ENCODE data around the gene SERPINA1. TPM values are rescaled to one million over a fixed set of nuclear protein-coding genes. Genes with fewer than 3 reads are reported as not detected.

SERPINA1 gene
- polyA plus RNA-seq, 4 donors = 48.2 to 109 (median 93.4) TPM

- DNase-seq (ENCODE audit: low read depth in 4 of 4, low spot score in 3 of 4) = no peak
Measured at GRCh38 chr14:94385553-94386057, 2.8 kb downstream of the SERPINA1 start.

GRCh38 chr14:94384342-94384741, 4.1 kb downstream of the SERPINA1 start:
- DNase-seq (ENCODE audit: low read depth in 4 of 4, low spot score in 3 of 4) = no peak

GRCh38 chr14:94383777-94384176, 4.6 kb downstream of the SERPINA1 start:
- DNase-seq (ENCODE audit: low read depth in 4 of 4, low spot score in 3 of 4) = no peak

- DNase-seq (ENCODE audit: low read depth in 4 of 4, low spot score in 3 of 4) = no peak
Measured at GRCh38 chr14:94382716-94383596, 5.4 kb downstream of the SERPINA1 start.

- no peak for DNase-seq (ENCODE audit: low read depth in 4 of 4, low spot score in 3 of 4)
Measured at GRCh38 chr14:94382099-94382715, 6.2 kb downstream of the SERPINA1 start.

- DNase-seq (ENCODE audit: low read depth in 4 of 4, low spot score in 3 of 4) = no peak
Measured at GRCh38 chr14:94381149-94382030, 7.0 kb downstream of the SERPINA1 start.

- no peak for DNase-seq (ENCODE audit: low read depth in 4 of 4, low spot score in 3 of 4)
Measured at GRCh38 chr14:94380225-94381148, 7.9 kb downstream of the SERPINA1 start.

GRCh38 chr14:94379291-94380224, 8.8 kb downstream of the SERPINA1 start:
- DNase-seq (ENCODE audit: low read depth in 4 of 4, low spot score in 3 of 4) = no peak

- no peak for DNase-seq (ENCODE audit: low read depth in 4 of 4, low spot score in 3 of 4)
Measured at GRCh38 chr14:94378527-94379290, 9.7 kb downstream of the SERPINA1 start.

GRCh38 chr14:94377866-94378470, 10.4 kb downstream of the SERPINA1 start:
- no peak for DNase-seq (ENCODE audit: low read depth in 4 of 4, low spot score in 3 of 4)

- DNase-seq (ENCODE audit: low read depth in 4 of 4, low spot score in 3 of 4) = no peak
Measured at GRCh38 chr14:94376976-94377865, 11.2 kb downstream of the SERPINA1 start.

GRCh38 chr14:94376108-94376975, 12.1 kb downstream of the SERPINA1 start:
- no peak for DNase-seq (ENCODE audit: low read depth in 4 of 4, low spot score in 3 of 4)

GRCh38 chr14:94375552-94376107, 12.8 kb downstream of the SERPINA1 start:
- DNase-seq (ENCODE audit: low read depth in 4 of 4, low spot score in 3 of 4) = no peak

- DNase-seq (ENCODE audit: low read depth in 4 of 4, low spot score in 3 of 4) = no peak
Measured at GRCh38 chr14:94374749-94375260, 13.6 kb downstream of the SERPINA1 start.

GRCh38 chr14:94374116-94374515, 14.3 kb downstream of the SERPINA1 start:
- DNase-seq (ENCODE audit: low read depth in 4 of 4, low spot score in 3 of 4) = no peak

All from left renal pelvis (tissue), 4 donors.